Stimulated activated CD8-positive, alpha-beta memory T cell treated with anti-CD3 and anti-CD28 coated beads, Interleukin-12 subunit alpha, Interleukin-12 subunit beta, amount 100 ng/mL, for 24 hours (primary cell): ENCODE results near the gene SLX9.
"Not testable (repeated sequence)": the region's sequence is repeated elsewhere in the genome, so short reads cannot be mapped to it uniquely, and the experiment has no call there.

Experiments
- DNase-seq: peaks from one replicate; pipeline ENCODE4 v3.0.0-alpha.2; 2020; ENCODE audit errors: extremely low read depth

SLX9 gene

DNA sequence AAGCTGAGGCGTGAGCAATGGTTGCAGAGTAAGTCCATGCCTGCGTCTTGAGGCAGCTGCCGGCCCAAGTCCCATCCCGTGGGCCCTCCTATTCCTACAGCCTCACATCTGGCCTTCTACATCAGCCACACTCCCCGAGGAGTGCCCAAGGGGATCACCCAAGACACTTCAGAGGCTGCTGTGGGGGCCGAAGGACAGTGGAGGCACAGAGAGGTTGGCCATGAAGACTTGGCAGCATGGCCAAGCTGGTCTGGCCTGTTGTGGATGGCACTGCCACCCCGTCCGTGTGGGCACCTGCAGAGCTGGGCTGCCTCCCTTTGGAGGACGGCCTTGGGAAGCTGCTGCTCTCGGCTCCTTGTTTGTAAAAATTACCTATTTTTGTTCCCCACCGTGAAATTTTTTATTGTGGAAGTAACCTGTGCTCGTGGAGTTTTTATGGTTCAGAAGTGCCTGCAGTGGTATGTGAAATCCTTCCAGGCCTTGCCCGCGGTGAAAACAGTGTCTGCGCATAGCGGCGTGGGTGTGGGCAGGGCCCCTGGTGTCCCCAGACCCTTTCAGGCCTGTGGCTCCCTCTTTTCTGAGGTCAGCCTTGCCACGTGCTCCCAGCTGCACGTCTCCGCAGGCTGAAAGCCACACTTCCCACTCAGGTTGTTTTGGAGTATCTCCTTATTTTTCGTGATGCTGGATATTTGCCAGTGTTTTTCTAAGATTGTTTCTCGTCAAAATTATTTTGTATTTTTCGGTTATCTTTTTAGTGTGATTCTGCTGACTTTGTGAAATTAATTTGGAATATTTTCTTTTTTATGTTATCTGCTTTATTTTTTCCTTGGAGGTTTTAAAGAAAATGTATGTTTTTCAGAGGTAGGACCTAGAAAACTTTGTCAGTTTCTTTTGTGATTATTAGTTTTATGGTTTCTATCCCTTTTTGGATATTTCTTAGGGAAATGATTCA, 20.6 kb downstream of the SLX9 start:
- no peak for DNase-seq

GRCh38 chr21:44962403-44962966, 22.7 kb downstream of the SLX9 start:
- DNase-seq = no peak

GRCh38 chr21:44964381-44964780, 24.6 kb downstream of the SLX9 start:
- no peak for DNase-seq

- DNase-seq = no peak
Measured at GRCh38 chr21:44965251-44966022, 25.6 kb downstream of the SLX9 start.

DNA sequence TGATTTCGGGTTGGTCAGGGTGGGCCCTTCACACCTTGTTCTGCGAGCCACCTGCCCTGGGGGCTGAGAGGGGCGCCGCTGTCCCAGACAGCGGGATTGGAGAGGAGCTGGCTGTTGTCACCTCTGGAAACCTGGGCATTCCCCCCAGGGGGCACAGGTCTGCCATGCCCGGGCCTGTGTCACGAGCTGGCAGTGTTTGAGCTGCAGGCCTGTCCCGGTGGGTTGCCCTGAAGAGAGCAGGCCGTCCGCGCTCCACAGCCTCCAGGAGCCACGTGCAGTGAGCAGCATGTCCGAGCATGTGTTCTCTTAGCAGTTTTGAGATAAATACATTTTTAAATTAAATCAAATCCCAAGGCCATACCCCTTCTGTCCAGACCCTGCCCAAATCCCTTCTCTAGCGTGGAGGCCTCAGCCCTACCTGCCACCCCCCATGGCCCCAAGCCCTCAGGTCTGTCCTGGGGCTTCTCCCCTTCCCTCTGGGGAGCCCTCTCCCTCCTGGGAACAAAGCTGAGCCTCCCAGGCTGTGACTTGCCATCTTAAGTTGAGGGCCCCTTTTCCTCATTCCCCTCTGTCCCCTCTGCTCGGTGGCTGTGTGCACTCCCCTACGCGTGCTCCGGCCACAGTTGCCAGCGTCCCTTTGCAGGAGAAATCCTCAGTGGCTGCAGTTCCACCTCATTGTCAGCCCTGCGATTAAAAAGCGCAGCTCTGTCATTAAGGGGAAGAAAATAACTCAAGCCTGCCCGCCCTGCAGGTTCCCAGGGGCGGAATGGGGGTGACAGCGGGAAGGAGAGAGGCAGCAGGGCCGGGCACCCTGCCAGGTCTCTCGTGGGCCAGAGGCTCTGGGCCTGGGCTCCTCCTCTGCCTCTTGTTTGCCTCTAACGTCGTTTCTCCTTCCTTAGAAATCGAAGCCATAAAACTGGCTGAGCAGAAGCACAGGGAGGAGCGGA, 26.6 kb downstream of the SLX9 start:
- DNase-seq = no peak

DNA sequence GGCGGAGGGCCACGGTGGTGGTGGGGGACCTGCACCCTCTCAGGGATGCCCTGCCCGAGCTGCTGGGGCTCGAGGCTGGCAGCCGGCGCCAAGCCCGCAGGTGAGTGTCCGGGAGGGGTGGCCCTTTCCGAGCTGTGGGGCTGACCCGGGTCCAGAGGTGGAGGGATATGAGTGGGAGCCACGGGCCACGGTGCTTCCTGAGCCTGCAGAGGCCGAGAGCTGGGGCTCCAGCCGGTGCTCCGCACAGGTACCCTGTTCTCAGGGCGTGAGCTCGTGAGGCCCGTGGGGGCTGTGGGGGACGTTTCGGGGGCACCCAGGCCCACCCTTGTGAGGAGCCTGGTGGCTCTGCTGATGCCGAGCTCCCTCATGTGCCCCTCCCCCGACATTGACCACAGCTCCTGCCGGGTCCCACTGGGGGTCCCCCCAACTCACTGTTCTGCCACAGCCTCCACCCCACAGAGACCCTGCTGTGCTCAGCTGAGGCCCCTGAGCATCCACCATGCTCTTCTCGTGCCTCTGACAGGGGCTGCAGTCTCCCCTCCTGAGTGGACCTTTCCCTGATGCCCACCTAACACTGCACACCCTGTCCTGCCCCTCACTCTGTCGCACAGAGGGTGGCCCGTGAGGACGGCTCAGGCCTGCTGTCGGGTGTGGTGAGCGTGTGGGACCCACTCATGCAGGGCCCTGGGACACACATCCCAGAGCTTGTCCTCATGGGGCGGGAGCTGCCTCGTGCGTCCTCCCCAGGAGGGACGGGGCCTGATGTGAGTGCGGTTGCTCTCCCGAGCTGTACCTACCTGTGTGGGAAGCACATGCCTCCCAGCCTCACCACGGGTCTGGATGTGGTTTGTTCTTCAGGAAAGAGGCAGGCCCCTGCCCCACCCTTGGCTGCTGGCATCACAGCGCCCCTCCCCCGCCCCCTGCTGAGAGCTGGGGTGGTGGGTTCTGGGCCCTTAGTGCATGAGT, 27.5 kb downstream of the SLX9 start:
- no peak for DNase-seq

- DNase-seq = no peak
Measured at GRCh38 chr21:44969066-44969670, 29.3 kb downstream of the SLX9 start.

GRCh38 chr21:44969931-44970755, 30.3 kb downstream of the SLX9 start:
- DNase-seq = no peak

DNA sequence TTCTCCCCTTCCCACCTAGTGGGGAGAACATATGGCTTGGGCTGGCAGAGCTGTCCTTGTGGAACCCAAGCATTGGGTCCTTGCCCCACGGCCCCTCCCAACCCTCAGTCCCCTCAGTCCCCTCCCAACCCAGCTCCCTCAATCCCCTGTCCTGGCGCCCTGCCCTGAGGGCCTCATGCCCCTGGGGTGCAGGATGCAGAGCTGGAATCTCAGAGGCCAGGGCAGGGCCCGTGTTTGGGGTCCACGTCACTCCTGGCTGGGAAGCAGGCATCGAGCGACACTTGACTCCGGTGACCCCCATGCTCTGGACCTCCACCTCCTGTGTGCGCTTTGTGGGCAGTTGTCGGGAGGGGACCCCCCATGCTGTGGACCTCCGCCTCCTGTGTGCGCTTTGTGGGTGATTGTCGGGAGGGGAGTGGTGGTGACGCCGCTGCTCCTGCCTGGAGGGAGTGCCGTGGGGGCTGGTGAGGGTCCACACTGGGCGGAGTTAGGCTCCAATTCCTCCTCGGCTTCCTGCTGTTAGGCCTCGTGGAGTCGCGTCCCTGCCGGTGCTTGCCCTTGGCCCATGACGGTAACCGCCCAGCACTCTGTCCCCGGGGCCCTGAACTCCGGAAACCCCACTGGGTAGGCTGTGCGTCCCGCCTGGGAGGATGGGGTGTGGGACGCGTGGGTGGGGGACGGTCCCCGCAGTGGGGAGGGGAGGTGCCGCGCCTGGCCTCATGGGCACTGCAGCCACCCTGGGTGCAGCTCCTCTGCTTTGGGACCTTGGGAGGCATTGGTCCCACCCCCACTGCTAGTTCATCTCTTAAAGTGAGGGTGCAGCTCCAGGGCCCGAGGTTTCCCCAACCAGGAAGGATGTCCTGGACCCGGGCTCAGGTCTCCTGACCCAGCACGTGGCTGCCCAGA, 31.2 kb downstream of the SLX9 start:
- no peak for DNase-seq

DNA sequence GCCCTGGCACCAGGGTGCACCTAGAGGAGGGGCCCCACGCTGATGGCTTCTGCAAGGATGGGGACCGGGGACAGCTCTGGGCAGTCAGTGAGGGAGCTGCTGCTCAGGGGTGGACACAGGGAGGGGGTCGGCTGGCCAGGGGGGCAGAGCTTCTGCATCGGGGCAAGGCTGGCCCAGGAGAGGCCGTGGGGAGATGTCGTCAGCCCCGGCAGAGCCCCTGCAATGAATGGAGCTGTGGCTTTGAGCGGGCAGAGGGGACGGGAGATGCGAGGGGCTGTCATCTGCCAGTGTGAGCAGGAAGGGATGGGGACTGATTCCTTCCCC, 31.8 kb downstream of the SLX9 start:
- no peak for DNase-seq

DNA sequence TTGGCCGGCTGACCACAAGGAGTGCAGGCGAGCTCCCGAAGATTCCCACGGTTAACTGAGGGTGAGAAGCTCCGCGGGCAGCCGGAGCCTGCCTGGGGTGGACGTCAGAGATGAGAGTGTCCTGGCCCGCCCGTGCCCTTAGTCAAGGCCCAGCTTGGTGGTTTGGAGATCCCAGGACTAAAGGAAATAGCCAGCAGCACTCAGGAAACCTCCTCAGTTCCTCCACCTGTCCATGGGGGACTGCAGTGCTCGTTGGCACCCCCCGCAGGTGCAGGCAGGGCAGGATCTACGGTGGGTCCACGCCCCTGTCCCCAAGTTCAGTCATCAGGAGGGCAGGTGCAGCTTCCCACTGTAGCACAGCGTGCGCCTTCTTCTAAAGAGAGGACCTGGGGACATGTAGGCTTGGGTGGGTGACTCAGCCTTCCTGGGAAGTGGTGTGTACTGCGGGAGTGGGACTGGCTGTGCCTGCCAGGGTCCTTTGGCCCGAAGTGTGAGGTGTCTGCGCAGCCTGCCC, 32.5 kb downstream of the SLX9 start:
- no peak for DNase-seq

DNA sequence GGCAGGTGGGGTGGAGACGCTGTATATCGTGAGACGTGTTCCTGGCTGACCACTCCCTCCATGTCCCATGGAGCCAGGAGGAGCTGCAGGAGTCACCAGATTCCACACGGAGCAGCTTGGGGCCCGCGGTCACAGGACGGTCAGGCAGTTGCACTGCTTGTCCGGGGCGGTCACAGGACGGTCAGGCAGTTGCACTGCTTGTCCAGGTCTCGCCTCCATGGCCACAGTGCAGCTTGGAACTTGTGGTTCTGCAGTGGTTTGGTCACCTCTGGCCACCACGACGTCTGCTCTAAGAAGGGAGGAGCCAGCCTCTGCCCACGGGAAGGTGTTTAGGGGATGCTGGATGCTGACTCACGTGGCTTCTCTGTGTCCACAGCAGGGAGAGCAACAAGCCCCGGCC, 33.0 kb downstream of the SLX9 start:
- no peak for DNase-seq

- no peak for DNase-seq
Measured at GRCh38 chr21:44973598-44973997, 33.8 kb downstream of the SLX9 start.

DNA sequence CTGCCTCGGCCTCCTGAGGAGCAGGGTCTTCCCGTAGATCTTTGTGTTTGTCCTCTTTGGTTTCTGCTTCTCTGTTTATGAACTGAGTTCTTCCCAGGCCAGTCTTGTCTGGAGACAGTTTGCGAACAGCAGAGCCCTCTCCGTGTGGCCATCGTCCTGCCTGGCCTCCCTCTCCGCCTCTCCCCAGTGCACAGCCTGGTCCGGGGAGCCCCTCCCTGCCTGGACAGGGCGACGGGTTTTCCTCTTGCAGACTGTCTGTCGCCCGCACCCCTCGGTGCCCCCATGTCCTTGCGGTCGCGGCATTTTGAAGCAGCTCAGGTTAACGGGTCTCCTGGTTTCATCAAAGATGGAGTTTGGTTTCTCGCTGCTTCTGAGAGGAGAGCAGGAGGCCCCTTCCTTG, 34.8 kb downstream of the SLX9 start:
- DNase-seq = no peak

GRCh38 chr21:44975720-44976555, 36.1 kb downstream of the SLX9 start:
- DNase-seq = no peak

DNA sequence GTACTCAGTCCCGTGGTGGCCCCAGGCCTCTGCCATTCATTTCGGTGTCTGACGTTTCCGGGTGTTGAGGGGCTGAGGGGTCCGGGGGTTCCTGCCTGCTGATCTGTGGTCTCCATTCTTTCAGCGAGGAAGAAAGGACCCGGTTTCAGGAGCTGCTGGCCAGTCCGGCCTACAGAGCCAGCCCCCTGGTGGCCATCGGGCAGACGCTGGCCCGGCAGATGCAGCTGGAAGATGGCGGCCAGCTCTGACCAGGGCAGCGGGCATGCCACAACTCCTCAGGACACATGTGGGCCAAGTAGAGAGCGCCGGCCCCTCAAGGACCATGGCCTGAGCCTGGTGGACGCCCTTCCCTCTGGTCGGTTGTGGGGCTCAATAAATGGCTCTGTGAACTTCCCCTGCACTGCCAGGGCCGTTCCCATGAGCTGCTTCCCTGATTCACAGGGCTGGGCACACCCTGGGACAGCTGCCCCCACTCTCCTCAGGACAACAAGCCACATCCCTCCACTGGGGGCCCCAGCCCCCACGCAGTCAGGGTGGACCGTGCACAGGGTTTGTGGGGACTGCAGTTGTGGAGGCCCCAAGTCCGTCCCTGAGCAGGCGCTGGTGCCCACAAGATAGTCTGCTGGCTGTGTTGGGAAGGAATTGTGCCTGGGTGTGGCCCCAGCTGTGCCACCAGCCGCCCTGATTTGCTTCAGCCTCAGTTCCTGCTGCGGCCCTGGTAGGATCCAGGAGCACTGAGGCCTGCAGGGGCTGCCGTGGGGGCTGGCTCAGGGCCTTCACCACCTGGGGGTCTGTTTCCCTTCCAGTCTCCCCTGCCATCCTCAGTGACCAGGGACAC, 36.9 kb downstream of the SLX9 start:
- DNase-seq = not testable (repeated sequence)
